ENCODE data around the gene TNNI3K.
"Not testable (repeated sequence)": the region's sequence is repeated elsewhere in the genome, so short reads cannot be mapped to it uniquely, and the experiment has no call there.

Gene TNNI3K

GRCh38 chr1:74235153-74235552, at the start of gene TNNI3K:
Gene TNNI3K, plus strand, starts transcription at chr1:74235387. Its CDS starts 65 bp downstream, at chr1:74235452.
- DNase-seq, result no peak

- no peak for DNase-seq
Observed at GRCh38 chr1:74193908-74194307, 41.3 kb upstream of the TNNI3K start.

GRCh38 chr1:74195339-74195738, 39.8 kb upstream of the TNNI3K start:
- no peak for DNase-seq

- DNase-seq, result no peak
Observed at GRCh38 chr1:74197255-74197654, 37.9 kb upstream of the TNNI3K start.

GRCh38 chr1:74197657-74198552, 37.3 kb upstream of the TNNI3K start, which contains the start of the genes FPGT and LRRIQ3:
Gene FPGT, plus strand, starts transcription at chr1:74198242. Its CDS starts 37 bp downstream, at chr1:74198279.
Gene LRRIQ3, minus strand, starts transcription at chr1:74198176. Its CDS starts 14,492 bp downstream, at chr1:74183684.
- peak; percentile 94 for DNase-seq

- DNase-seq, result no peak
Observed at GRCh38 chr1:74199504-74199903, 35.7 kb upstream of the TNNI3K start.

GRCh38 chr1:74205266-74205665, 29.9 kb upstream of the TNNI3K start:
- no peak for DNase-seq

- DNase-seq, result no peak
Observed at GRCh38 chr1:74215229-74215628, 20.0 kb upstream of the TNNI3K start.

- DNase-seq, result no peak
Observed at GRCh38 chr1:74222701-74223100, 12.5 kb upstream of the TNNI3K start.

- no peak for DNase-seq
Observed at GRCh38 chr1:74223453-74223852, 11.7 kb upstream of the TNNI3K start.

- no peak for DNase-seq
Observed at GRCh38 chr1:74236440-74236839, 1.3 kb downstream of the TNNI3K start.

- DNase-seq, result no peak
Observed at GRCh38 chr1:74237035-74237434, 1.8 kb downstream of the TNNI3K start.

GRCh38 chr1:74237787-74238186, 2.6 kb downstream of the TNNI3K start:
- no peak for DNase-seq

GRCh38 chr1:74245168-74245772, 10.1 kb downstream of the TNNI3K start:
- DNase-seq, result no peak

- no peak for DNase-seq
Observed at GRCh38 chr1:74246315-74246714, 11.1 kb downstream of the TNNI3K start.

- DNase-seq, result no peak
Observed at GRCh38 chr1:74247881-74248528, 12.8 kb downstream of the TNNI3K start.

GRCh38 chr1:74253243-74253824, 18.1 kb downstream of the TNNI3K start:
- DNase-seq, result not testable (repeated sequence)

GRCh38 chr1:74266001-74266400, 30.8 kb downstream of the TNNI3K start:
- DNase-seq, result no peak

- no peak for DNase-seq
Observed at GRCh38 chr1:74271503-74271902, 36.3 kb downstream of the TNNI3K start.

GRCh38 chr1:74280642-74281396, 45.6 kb downstream of the TNNI3K start:
- no peak for DNase-seq

GRCh38 chr1:74286414-74286813, 51.2 kb downstream of the TNNI3K start:
- DNase-seq, result no peak

- no peak for DNase-seq
Observed at GRCh38 chr1:74314438-74314837, 79.3 kb downstream of the TNNI3K start.
